CD1c-positive myeloid dendritic cell (primary cell): ENCODE data around the gene PSTPIP1.

Experiments
- DNase-seq: peaks from one replicate; pipeline ENCODE4 v3.0.0-alpha.2; 2016; ENCODE audit errors: extremely low spot score

The PSTPIP1 gene

DNA sequence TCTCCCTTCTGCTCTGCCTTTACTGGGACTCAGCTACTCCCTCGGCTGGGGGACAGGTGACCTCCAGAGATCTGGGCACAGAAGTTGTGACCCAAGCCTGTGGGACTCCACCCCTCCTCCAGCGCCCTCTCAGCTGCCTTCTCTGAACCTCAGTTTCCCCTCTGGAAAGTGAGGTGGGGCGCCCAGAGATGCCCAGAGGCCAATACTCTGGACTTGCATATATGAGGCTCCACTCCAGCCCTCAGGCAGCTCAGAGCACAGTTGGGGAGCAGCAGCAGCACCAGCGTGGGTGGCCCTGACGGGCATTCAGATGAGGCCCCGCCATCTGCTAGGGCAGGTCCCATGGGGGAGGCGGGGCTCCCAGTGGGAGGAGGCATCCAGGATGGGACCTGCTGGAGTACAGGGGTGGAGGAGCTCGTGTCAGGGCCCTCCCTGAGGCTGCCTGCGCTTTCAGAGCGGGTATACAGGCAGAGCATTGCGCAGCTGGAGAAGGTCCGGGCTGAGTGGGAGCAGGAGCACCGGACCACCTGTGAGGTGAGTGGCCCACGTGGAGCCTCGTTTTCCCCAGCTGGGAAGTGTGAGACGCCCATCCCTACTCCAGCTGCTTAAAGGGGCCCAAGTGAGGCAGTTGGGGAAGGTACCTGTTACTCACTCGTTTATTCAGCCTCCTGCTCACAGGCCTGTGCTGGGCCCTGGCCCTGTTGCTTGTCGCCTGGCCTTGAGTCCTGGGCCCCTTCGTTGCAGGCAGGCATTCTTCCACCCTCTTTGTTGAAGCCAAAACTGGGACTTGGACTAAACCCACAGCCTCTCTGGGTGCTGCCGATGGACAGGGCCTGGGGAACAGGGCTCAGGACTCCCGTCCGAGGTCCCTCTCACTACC is 35.4 kb downstream of the PSTPIP1 start:
- no peak for DNase-seq

- no peak for DNase-seq
These were observed 36.0 kb downstream of the PSTPIP1 start for GRCh38 chr15:77030928-77031375.

DNA sequence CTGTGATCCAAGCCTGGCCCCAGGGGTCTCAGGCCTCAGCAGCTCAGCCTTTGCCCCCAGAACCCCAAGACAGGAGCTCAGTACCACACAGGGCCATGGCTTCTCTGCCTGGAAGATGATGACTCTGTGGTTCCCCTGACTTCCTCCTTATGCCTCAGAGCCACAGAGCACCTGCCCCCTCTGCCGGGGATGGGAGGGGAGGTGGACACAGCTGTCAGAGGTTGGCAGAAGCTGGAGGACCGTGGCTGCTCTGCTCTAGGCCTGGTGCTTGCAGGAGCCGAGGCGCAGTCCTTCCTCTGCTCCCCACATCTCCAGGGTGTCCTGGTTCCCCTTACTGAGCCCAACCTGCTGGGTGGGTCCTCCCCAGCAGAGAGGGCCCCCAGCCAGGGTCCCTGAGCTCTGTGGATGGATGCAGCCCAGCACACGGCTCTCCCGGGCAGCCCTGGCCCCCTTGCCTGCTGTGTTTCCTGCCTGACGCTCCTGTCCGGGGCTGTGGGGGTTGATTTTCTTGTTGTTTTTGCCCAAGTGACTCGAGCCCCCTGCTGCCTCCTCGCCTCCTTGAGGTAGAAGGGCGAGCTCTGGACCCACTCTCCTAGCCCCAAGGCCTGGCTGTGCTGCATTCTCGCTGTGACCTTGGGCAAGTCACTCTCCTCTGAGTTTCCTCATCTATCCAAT is 36.6 kb downstream of the PSTPIP1 start:
- peak; percentile 32 for DNase-seq

GRCh38 chr15:77032052-77032646 is 37.2 kb downstream of the PSTPIP1 start:
- no peak for DNase-seq

DNA sequence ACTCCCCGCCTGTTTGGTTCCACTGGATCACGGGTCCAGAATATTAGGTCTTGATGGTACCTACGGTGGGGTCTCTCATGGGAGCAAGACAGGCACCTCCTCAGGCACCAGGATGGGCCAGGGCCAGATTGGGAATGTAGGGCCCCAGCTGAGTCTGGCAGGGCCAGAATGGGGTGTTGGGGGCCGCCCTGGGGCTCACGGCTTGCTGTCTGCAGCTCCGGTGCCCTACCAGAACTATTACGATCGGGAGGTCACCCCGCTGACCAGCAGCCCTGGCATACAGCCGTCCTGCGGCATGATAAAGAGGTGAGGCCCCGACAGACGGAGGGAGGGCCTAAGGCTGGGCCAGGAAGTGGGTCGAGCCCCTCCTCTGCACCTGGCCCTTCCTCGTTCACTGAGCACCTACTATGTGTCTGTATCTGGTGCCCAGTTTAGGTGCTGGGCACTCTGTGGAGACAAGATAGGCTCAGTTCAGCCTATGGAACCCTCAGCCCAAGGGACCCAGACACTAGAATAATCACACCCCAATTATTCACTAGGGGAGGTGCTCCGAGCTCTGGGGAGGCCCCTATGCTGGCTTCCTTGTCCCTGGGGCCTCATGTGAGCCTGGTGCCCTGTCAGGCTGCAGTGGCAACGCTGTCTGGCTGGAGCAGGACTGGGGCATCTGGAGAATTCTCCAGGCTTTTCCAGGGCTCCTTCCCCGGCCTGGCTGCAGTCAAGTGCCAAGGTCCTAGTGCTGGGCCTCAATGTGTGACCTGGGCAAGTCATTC is 37.9 kb downstream of the PSTPIP1 start:
- DNase-seq, result no peak

GRCh38 chr15:77033417-77033728 is 38.4 kb downstream of the PSTPIP1 start:
- no peak for DNase-seq

DNA sequence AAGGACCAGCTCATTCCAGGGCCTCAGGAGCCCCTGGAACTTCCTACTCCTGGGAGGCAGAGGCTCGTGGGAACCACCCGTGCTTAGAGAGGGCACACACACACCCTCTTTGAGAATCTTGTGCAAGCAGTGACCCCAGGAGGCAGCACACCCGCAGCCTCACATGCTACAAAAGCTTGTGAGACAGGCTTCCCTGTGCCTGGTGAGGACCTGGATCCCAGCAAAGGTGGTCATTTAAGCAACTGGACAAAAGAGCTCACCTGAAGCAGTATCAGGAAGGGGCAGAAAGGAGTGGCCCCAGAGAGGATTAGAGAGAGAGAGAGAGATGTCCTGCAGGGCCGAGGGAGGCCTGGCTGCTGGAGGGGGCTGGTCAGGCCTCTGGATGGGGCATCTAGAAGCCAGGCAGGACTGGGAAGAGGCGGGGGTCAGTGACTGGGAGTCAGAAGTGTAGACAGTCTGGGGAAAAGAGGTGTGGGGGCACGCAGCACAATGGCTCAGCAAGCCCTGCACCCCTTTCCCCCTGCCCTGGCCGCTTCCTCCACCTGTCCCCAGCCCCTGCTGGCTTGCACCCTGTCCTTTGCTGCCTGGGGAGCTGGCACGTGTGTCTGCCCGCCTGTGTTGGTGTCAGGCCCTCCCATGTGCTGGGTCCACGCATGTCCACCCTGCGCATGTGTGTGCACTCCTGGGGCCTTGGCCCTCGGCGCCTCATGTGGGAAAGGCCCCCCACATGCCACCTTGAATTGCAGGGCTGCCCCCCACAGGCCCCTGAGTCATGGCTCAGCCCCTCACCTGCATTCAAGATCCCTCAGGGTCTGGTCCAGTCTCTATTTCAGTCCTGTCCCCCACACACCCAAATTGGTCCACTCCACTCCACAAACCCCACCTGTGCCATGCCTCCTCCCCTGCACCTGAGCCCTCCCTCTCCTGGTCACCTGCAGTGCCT is 39.1 kb downstream of the PSTPIP1 start:
- no peak for DNase-seq

DNA sequence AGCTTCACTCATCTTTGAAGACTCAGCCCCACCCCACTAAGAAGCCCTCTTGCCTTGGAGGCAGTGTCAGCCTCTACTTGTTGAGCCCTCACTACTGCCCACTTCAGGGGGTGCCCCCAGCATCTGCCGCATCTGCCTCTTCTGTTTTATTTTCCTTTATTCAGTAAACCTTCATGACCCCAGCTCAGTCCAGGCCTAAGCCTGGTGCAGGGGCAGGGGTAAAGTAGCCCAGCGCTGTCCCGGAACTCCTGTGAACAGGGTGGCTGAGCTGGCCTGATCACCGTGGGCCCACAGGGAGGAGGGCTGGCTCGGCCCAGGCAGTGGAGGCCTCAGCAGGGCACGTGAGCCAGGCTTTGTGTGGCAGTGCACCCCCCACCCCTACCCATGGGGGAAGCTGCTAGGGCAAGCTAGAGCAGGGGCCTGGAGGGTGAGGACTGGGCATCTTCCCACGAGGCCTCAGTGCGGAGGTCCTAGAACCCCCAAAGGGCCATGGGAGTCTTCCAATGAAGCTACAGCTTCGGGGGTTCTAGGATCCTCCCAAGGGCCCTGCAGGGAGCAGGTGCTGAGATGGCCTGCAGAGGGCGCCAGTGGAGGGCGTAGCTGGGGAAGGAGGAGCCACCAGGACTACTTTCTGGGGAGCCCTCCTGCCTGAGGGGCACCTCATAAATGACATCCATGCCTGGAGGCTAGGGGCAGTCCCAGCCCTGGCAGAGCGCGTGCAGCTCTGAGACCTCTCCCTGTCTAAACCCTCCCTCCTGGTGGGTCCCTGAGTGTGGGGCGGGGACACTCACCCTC is 40.0 kb downstream of the PSTPIP1 start:
- no peak for DNase-seq

DNA sequence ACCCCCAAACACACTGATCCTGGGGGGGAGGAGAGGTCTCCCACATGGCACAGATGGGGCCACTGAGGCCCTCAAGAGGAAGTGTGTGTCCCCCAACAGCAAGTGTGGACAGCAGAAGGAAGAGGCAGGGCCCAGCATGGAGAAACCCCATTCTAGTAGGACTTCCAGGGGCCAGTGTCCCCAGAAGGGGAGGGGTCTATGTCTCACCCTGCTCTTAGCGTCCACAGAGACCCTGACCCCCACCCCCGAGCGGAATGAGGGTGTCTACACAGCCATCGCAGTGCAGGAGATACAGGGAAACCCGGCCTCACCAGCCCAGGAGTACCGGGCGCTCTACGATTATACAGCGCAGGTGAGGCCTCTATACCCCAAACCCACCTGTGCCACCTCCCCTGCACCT is 40.7 kb downstream of the PSTPIP1 start:
- no peak for DNase-seq

DNA sequence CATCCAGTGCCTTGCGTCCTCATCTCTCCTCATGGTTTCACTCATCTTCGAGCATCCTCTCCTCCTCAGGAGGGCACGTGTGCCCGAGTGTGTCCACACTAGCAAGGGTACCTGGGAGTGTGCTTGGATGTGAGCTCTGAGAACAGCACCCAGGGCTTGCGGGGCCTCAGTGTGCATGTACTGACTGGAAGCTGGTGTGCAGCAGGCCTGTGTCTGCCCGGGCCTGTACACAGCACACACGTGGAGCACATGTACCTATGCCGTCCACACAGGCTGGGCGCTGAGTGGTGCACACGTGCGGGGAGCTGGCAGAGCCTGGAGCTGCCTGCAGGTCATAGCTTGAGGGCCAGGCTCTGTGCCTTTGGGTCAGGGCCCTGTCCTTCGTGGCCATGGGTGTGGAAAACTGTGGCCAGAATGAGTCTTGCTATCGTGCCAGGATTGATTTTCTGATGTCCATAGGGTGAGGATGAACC is 41.1 kb downstream of the PSTPIP1 start:
- DNase-seq, result no peak

DNA sequence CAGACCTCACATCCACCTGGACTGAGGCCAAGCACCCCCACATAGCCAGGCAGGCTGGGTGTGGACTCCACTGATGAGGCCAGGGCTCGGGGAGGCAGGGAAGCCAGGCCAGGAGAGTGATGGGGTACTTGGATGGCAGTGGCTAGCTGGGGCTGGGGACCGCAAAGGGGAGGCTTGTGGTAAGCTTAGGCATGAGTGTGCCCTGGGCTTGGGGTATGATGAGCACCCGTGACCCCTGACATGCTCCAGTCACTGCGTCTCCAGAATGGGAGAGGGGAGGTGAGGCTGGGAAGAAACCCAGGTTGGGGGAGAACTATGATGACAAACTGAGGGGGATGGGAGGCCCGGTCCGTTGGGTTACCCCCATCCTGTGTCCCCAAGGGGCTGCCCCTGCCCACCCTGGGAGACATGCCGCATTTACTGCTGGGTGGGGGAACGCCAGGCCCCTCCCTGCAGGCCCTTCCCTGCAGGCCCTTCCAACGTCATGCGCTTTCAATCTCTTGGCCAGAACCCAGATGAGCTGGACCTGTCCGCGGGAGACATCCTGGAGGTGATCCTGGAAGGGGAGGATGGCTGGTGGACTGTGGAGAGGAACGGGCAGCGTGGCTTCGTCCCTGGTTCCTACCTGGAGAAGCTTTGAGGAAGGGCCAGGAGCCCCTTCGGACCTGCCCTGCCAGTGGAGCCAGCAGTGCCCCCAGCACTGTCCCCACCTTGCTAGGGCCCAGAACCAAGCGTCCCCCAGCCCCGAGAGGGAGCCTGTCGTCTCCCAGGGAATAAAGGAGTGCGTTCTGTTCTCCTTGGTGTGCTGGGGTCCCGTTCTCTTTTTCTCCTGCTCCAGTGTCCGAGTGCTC is 41.8 kb downstream of the PSTPIP1 start:
- DNase-seq, result no peak

- no peak for DNase-seq
These were observed 42.7 kb downstream of the PSTPIP1 start for GRCh38 chr15:77037388-77038209.

GRCh38 chr15:77038312-77039216 is 43.6 kb downstream of the PSTPIP1 start:
- no peak for DNase-seq

- no peak for DNase-seq
These were observed 44.2 kb downstream of the PSTPIP1 start for GRCh38 chr15:77039217-77039533.

- DNase-seq, result no peak
These were observed 44.9 kb downstream of the PSTPIP1 start for GRCh38 chr15:77039848-77040247.

- DNase-seq, result peak; percentile 26
These were observed 45.7 kb downstream of the PSTPIP1 start for GRCh38 chr15:77040673-77041072.

GRCh38 chr15:77042245-77042919 is 47.5 kb downstream of the PSTPIP1 start:
- no peak for DNase-seq
